Activated CD8-positive, alpha-beta memory T cell treated with anti-CD3 and anti-CD28 coated beads for 36 hours (primary cell): ENCODE data around the gene TAS2R10. TPM values are rescaled to one million over a fixed set of nuclear protein-coding genes. Genes with fewer than 3 reads are reported as not detected.

Experiments used
- CTCF ChIA-PET: fragments of 350-600 bp; sonication (Branson Sonifier 250); formaldehyde crosslinking; loops from one replicate; lab custom pipeline; 2021; ENCODE audit warnings: antibody characterized with exemption; lab: Charles Lee
- POLR2A ChIA-PET: fragments of 350-600 bp; sonication (Branson Sonifier 250); formaldehyde crosslinking; loops from one replicate; lab custom pipeline; 2021; ENCODE audit warnings: antibody characterized with exemption; lab: Charles Lee
- total RNA-seq, 2 experiments: library from RNA; stranded (reverse); gene quantifications; one replicate each; pipeline ENCODE4 v1.2.3, GENCODE V29; 2021

The TAS2R10 gene, protein sequence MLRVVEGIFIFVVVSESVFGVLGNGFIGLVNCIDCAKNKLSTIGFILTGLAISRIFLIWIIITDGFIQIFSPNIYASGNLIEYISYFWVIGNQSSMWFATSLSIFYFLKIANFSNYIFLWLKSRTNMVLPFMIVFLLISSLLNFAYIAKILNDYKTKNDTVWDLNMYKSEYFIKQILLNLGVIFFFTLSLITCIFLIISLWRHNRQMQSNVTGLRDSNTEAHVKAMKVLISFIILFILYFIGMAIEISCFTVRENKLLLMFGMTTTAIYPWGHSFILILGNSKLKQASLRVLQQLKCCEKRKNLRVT
- total RNA-seq: under 1 TPM in 1 of 2 experiments, not detected in 1; 0.36 TPM

DNA sequence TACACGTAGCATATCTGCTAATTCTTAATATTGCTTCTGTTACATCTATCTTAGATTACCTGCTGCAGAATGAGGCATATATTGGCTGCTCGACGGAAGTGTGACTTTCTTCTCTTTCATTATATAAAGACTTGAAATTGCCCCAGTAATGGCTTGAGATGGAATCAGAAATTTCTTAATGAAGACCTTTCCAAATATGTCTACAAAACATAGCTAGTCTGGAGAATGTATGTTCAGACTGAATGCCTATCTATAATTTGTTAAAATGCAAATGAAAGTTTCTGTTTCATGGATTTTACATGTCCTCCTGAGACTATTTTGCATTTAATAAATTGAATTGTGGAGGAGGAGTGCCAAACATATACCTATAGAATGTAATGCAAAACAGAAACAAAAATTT is at the start of gene TAS2R10:
TAS2R10 (minus strand) TSS at position 101 of the 400 bp plus-strand sequence; CDS start at position 12, 89 bp downstream.
- CTCF ChIA-PET: no interaction called here

DNA sequence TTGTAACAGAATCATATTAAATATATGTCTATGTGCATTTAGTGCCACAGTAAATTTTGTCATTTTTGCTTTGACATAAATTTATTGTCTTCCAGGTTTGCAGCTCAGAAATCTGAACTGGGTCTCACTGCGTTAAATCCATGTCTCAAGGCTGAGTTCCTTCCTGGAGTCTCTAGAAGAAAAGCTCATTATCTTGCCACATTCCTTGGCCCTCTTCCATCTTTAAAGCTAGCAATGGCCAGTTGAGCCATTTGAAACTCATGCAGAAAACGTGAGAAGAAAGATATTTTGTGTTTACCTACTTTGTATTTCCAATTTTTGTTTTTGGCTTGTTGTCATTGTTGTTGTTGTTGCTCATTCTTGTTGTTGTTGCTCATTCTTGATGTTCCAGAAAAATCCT is 47.2 kb upstream of the TAS2R10 start:
- CTCF ChIA-PET: no interaction called here
- POLR2A ChIA-PET: interaction anchor here (0.8 kb wide), 1 partner anchor 92 kb away, joined by 3 read pairs; no protein-coding TSS in a partner anchor

More for the DNA sequence above, at the start of gene TAS2R10:
- POLR2A ChIA-PET: no interaction called here

DNA sequence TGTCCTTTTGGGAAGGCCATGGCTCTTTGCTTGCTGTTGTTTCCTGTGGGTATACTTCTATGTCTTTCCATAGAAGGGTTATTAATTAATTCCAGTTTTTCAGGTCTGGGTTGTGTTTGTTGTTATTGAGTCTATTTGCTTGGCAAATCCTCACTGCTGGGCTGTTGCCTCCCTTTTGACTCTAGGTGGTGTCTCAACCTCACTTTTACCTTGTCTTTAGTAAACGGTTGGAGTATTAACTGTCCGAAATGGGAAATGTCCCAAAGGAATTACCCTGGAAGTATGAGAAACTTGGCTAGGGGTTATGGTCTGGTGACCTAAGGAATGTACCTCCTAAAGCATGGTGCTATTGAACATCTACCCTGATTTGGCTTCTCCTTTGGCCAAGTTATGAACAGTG is 41.2 kb upstream of the TAS2R10 start:
- POLR2A ChIA-PET: no interaction called here
- CTCF ChIA-PET: no interaction called here

DNA sequence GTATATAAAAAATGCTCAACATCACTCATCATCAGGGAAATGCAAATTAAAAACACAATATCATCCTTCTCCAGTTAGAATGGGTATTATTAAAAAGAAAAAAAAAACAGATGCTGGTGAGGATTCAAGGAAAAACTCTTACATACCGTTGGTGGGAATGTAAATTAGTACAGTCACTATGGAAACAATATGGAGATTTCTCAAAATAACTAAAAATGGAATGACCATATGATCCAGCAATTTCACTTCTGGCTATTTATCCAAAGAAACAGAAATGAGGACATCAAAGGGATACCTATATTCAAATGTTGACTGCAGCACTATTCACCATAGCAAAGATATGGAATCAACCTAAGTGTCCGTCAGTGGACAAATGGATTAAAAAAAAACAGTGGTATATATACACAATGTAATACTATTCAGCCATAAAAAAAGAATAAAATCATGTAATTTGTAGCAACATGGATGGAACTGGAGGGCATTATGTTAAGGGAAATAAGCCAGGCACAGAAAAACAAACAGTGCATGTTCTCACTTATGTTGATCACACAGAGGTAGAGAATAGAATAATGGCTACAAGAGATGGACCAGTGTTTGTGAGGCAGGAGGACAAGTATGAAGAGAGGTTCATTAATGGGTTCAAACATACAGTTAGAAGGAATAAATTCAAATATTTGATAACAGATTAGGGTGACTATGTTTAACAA is 37.5 kb upstream of the TAS2R10 start:
- ChIA-PET CTCF (no interaction called here), POLR2A (no interaction called here)

DNA sequence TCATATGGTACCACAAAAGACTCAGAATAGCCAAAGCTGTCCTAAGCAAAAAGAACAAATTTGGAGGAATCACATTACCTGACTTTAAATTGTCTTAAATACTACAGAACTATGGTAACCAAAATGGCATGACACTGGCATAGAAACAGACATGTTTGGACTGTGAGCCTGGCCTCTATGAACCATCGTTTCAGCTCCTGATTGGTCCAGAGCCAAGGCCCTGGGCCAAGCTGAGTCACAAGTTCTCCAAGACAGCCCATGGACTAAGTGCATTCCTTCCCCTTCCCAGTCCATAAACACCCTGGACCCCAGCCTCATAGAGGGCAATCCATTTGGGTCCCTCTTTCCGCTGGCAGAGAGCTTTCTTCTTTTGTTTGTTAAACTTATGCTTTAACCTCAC is 35.2 kb upstream of the TAS2R10 start:
- ChIA-PET CTCF (no interaction called here), POLR2A (no interaction called here)

DNA sequence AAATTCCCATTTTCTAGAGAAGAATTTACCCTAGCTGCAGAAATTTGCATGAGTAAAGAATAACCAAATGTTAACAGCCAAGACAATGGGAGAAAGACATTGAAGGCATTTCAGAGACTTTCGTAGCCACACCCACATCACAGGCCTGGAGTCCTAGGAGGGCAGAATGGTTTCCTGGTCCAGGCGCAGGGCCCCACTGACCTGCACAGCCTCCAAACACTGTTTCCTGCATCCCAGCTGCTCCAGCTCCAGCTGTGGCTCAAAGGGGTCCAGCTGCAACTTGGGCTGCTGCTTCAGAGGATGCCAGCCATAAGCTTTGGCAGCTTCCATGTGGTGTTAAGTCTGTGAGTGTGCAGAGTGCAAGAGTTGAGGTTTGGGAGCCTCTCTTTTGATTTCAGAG is 29.6 kb upstream of the TAS2R10 start:
- POLR2A ChIA-PET: no interaction called here
- CTCF ChIA-PET: interaction anchor here (0.7 kb wide), 1 partner anchor 631 kb away, joined by 3 read pairs; no protein-coding TSS in a partner anchor

DNA sequence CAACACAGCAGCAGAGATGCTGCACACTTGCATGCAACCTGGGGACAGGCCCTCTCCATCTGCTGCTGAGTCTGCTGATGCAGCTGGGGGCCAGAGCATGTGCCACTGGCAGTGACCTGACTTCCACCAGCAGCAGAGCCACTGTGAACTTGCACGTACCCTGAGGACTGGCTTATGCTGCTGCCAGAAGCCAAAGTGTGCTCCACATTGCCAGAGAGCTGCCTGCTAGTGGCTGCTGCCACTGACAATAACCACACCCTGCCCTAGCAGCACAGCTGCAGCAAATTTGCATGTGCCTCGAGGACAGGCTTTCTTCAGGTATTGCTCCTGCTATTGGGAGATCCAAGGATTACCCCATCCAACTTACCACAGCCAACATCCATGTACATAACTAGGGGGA is 27.6 kb upstream of the TAS2R10 start:
- ChIA-PET POLR2A (no interaction called here), CTCF (no interaction called here)

DNA sequence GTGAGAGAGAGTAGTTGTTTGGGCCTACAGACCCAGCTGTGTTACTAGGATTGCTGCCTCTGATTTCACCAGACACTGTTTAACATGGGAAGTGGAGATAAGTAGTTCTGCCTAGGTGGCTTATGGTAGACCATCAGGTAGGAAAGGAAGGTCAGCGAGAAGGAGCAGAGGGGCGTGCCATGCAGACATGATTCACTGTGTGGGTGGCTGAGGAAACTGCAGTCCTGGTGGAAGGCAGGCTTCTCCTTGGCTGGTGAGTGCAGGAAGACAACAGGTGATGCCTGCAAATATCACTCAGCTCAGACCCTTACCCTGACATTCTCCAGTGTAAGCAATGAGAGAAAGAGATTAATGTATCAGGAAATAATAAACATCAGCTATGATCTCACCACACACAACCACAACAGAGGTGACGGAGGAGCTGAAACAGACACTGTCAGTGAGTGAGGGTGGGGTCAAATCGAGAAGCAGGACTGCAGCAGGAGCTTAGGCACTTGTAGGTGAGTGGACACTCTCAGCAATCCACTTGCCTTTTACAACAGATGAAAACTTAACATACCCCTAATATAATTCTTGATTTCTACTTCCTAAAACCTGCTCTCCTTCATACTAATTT is 25.2 kb upstream of the TAS2R10 start:
- ChIA-PET CTCF (no interaction called here), POLR2A (interaction anchor here (0.6 kb wide), 1 partner anchor 270 kb away, joined by 3 read pairs; no protein-coding TSS in a partner anchor)

DNA sequence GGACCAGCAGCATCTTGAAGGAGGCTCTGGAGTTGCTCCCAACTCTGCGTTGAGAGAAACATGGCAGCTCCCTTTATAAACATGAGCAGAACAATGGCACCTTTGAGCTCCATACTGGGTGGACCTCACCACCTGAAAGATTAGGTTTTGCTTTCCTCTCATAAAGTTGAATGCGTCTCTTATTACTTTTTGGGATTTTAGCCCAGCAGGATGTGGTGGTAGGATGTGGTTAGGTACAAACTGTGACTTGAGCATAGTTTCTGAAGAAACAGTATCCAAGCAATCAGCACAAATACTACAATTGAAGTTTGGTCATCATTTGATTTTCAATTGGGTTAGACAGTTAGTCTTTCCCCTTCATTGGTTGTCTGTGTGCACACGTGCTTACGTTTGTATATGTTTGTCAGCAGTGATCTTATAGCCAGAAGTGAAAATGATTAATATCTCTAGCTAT is 23.3 kb upstream of the TAS2R10 start, which contains the start of gene PRR4:
PRR4 (minus strand) TSS at position 51 of the 454 bp plus-strand sequence; CDS start at position 13, 38 bp downstream.
- ChIA-PET POLR2A (no interaction called here), CTCF (no interaction called here)

DNA sequence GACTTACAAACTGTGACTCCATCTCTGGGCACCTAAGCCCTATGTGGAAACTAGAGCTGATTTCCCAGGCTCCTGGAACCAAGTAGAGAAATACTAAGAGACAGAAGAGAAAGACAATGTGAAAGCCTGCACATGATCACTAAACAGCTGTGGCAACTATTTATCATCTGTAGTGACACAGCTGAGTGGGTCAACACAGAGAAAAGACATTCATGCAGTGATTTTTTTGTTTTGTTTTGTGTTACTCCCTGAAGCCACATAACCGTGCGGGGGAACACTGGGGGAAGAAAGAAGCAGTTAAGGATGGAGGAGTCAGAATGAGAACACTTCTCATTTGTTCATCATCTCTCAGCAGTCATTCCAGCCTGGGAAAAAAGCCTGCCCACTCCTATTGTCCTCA is 21.6 kb upstream of the TAS2R10 start:
- ChIA-PET CTCF (no interaction called here), POLR2A (no interaction called here)

DNA sequence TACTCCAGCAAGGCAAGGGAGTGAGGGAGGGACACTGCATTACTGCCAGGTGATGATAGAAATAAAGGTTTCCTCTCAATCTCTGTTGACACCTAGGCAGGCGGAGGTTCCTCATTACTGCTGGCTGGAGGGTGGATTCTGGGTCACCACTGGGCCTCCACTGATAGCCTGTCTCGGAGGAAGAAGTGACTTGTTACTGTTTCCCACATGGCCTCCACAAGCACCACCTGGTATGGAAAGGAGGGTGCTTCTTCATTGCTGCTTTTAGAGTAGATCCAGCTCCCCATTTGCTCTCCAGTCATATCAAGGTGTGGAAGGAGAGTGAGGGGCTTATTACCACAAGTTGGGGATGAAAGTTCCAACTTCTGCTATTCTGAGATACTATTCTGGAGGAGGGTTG is 16.7 kb upstream of the TAS2R10 start:
- ChIA-PET CTCF (no interaction called here), POLR2A (no interaction called here)

DNA sequence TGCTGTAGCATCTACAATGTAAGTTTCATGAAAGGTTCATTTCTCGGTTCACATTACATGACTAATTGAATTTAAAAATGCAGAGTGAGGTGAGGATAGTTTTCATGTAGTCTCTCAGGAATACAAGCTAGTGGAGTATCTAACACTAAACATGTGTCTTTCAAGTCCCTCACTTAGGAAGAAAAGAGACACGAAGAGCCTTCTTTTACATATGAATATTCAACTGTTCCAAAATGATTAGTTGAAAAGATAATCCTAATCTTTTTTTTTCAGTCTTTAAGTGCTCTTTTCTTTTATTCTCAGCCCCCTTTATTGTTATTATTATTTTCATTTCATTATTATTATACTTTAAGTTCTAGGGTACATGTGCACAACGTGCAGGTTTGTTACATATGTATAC is 12.3 kb upstream of the TAS2R10 start:
- ChIA-PET CTCF (no interaction called here), POLR2A (no interaction called here)

DNA sequence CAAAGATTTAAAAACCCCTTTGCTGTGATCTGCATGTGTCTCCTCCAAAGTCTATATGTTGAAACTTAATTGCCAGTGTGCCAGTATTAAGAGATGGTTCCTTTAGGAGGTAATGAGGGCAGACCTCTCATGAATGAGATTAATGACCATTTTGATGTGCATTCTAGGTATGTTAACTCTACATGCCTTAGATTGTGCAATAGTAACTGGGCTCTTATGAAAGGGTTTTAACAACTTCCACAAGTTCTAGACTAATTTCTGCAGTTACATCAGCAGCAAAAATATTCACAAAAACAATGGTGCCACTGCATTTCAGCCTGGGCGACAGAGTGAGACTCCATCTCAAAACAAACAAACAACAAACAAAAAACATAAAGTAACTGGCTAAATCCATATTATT is 3.8 kb upstream of the TAS2R10 start:
- CTCF ChIA-PET: no interaction called here
- POLR2A ChIA-PET: no interaction called here

DNA sequence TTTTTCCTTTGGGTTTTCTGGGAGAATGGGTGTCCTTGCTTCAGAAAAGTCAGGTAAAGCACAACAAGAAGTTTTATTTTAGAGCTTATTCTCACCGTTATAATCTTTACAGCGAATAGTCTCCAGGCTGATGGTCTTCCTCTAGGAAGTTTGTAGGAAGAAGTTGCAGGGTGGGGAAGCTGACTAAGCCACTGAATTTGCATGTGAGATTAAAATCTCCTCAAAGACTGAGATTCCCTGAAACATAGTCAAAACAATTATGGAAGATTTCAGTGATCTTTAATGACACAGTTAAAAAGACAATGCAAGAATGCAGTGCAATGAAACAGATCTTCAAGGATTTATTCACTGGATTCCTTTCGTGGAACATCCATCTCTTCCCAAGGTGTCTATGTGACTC is 1.2 kb downstream of the TAS2R10 start:
- POLR2A ChIA-PET: no interaction called here
- CTCF ChIA-PET: no interaction called here

DNA sequence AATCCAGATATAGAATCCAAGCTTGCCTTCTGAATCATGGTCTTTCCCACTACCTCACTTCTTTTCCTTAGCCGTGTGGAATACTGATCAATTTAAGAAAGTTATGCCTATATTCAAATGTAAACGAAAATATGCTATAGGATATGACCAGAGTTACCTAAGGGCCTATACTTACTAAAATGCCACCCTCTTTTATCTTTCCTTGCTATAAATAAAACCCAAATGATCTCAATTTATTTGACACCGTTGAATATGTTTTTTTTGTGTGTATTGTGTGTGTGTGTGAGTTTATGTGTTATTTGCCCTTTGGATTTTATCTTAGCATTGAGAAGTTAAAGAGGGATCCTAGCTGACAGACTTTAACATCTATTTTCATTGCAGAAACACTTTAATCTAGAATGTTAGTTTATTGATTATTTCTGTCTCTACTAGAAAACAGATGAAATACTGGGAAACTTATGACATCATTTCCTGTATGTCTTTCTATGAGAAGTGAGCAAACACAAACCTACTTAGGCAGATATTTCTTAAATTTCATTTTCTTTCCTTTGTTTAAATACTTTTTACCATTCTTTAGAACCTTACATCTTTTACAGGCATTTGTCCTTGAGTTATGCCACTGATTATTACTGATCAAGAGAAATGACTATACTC is 14.1 kb downstream of the TAS2R10 start:
- ChIA-PET CTCF (no interaction called here), POLR2A (no interaction called here)

DNA sequence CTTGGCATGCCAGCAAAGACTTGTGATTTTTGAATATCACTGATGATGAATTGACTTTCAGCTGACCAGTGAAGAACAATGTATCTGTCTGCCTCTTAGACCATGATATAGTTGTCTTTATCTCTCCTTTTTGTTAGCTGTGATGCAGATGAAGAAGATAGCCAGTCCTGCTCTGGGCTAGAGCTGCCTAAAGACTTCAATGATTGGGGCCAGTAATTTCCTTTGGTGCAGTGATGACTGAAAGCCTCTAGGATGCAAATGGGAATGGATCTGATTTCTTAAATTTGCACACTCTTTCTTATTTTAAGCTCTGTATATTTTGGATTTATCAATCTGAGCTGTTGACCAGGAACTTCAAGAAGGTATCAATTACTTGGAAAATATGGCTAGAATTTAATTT is 16.1 kb downstream of the TAS2R10 start, which contains the start of gene TAS2R9:
TAS2R9 (minus strand) TSS at position 101 of the 400 bp plus-strand sequence; CDS start at position 8, 93 bp downstream.
- ChIA-PET POLR2A (no interaction called here), CTCF (no interaction called here)

DNA sequence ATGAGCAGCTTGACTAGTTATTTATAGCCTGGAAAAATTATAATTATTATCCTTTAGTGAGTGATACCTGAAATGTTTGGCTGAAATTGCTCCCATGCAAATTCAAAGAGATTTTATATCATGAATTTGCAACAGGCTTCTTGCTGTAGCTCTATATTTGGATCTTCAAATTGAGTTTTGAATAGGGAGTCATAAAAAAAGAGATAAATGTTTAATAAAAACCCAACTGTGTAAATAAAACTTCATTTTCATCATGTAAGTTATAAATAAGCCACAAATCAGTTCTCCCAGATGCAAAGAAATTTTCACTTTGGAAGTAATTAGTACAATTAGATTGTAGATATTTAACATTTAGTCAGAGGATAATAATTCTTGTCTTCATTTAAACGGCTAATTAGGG is 19.0 kb downstream of the TAS2R10 start, which contains the start of gene TAS2R8:
TAS2R8 (minus strand) TSS at position 101 of the 400 bp plus-strand sequence. CDS start 306 bp downstream, outside the sequence.
- POLR2A ChIA-PET: no interaction called here
- CTCF ChIA-PET: no interaction called here

DNA sequence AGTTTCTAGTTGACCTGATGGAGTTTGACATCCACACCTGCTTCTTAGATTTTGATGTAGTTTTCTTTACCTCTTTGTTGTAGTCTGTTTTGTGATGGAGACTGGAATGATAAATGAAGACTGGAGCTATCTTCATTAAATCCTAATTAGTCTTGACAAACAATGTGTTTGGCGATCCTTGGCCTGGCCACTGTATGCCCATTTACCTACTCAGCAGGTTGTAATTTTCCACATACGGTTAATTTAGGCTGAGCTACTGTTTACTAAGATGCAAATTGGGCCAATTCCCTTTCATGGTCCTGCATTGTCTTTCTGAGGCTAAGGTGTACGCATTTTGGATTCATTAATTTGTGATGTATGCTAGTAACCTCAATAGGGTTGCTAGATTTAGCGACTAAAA is 23.6 kb downstream of the TAS2R10 start, which contains the start of gene TAS2R7:
TAS2R7 (minus strand) TSS at position 41 of the 400 bp plus-strand sequence. CDS start 57 bp downstream, outside the sequence.
- ChIA-PET POLR2A (no interaction called here), CTCF (no interaction called here)

DNA sequence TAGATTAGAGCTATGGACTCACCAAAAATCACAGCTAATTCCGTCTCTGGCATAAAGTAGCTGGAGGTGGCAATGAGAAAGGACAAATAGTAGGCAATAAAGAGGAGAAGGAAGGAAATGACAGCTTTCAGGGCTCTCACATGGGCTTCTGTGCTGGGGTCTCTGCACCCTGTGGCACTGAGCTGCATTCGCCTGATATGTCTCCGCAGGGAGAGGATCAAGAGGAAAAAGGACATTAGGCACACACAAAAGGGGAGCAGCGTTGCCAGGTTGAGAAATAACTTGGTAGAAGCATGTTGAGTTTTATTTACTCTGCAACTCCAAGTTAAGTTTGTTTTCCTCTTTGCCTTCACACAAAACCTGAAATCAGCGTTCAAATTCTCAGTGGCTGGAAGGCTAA is 24.4 kb downstream of the TAS2R10 start:
- ChIA-PET POLR2A (no interaction called here), CTCF (no interaction called here)
